ENCODE data around the gene MIPOL1.

DNA sequence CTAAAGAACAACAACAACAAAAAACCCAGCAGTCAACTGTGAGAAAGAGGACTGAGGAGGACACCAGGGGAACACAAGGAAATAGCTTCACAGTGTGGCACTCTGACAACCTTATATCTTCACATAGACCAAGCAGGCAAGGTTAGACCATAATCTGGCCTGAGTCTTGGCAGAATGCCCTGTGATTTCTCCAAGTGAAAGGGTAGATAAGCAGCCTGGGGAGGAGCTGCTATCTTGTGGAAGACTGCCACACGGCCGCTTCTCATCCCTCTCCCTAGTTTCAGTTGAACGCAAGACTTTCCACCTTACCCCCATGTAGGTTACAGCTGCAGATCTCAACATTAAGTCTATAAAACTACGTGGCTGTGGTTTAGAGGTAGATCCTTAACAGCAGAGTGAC lies 29.0 kb upstream of the MIPOL1 start:
- TF ChIP-seq EP300 (IDR thresholded peaks at IDR 0.05) = no peak
- TF ChIP-seq, protein P1, sequence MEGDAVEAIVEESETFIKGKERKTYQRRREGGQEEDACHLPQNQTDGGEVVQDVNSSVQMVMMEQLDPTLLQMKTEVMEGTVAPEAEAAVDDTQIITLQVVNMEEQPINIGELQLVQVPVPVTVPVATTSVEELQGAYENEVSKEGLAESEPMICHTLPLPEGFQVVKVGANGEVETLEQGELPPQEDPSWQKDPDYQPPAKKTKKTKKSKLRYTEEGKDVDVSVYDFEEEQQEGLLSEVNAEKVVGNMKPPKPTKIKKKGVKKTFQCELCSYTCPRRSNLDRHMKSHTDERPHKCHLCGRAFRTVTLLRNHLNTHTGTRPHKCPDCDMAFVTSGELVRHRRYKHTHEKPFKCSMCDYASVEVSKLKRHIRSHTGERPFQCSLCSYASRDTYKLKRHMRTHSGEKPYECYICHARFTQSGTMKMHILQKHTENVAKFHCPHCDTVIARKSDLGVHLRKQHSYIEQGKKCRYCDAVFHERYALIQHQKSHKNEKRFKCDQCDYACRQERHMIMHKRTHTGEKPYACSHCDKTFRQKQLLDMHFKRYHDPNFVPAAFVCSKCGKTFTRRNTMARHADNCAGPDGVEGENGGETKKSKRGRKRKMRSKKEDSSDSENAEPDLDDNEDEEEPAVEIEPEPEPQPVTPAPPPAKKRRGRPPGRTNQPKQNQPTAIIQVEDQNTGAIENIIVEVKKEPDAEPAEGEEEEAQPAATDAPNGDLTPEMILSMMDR (IDR thresholded peaks at IDR 0.05) = no peak

Data from ovary (tissue), 3 donors.